Psoas muscle (tissue), 8 donors: Measurements from ENCODE around the gene CHST3. TPM values are rescaled to one million over a fixed set of nuclear protein-coding genes. Genes with fewer than 3 reads are reported as not detected.

Source experiments
- ATAC-seq, 4 donors: fragments of 200-7000 bp; cut with Tn5 transposase; one replicate each; pipeline ENCODE4 v1.9.1; 2020; ENCODE audit warnings: moderate library complexity in 3 of 4, mild to moderate bottlenecking in 2 of 4
- DNase-seq, 2 donors: peaks; one replicate each; pipeline ENCODE4 v3.0.0-alpha.2; 2020
- H3K27ac ChIP-seq: fragments of 200-600 bp; one replicate; pipeline ENCODE4 v1.8.0; 2022
- H3K27me3 ChIP-seq, 3 donors: fragments of 200-600 bp in 1 of 3; one replicate each; pipeline versions ENCODE4 v1.6.1 to v1.8.0; 2013 to 2022; ENCODE audit warnings: low read length in 2 of 3, mild to moderate bottlenecking in 2 of 3, moderate library complexity in 1 of 3; ENCODE audit not compliant: insufficient read depth in 3 of 3
- H3K36me3 ChIP-seq, 2 donors: fragments of 200-600 bp in 1 of 2; one replicate each; pipeline versions ENCODE4 v1.6.1 to v1.8.0; 2013 to 2022; ENCODE audit warnings: low read depth in 1 of 2, mild to moderate bottlenecking in 1 of 2, moderate library complexity in 1 of 2; ENCODE audit not compliant: insufficient read depth in 1 of 2
- H3K4me1 ChIP-seq: fragments of 200-600 bp; one replicate; pipeline ENCODE4 v1.8.0; 2022
- H3K4me3 ChIP-seq: fragments of 200-600 bp; one replicate; pipeline ENCODE4 v1.8.0; 2022; ENCODE audit warnings: mild to moderate bottlenecking
- H3K9me3 ChIP-seq: fragments of 200-600 bp; one replicate; pipeline ENCODE4 v1.8.0; 2022
- WGBS, 3 donors: extraction: QIAGEN DNeasy Blood & Tissue Kit; methylation state at CpG; one replicate each; pipeline versions ENCODE4 v1.1.6 to v1.1.7; 2013; 5-methylcytosine and 5-hydroxymethylcytosine counted together
- intact Hi-C, 2 donors: fragments of 100-400 bp; cut with DNase I; formaldehyde crosslinking; loops; one replicate each; pipeline versions ENCODE4 v1.11.0 to v1.14.2; 2022
- polyA plus RNA-seq, 3 donors: library from polyadenylated mRNA; stranded (reverse); fragments of 200-250 nt; gene quantifications; one replicate each; pipeline ENCODE4 v1.2.3, GENCODE V29; 2013
- total RNA-seq, 4 donors: library from RNA; stranded (reverse); fragmentation: NEBNext Ultra II Directional in 2 of 4; extraction: Animal tissue kit (Norgen Biotek cat#: 25700) in 2 of 4; gene quantifications; one replicate each; pipeline versions ENCODE4 v1.2.1 to v1.2.4, GENCODE V29; 2021 to 2023
- TF ChIP-seq, protein P1 (sequence below): fragments of 200-600 bp; IDR thresholded peaks from one replicate; pipeline ENCODE4 v1.8.0; 2022; ENCODE audit warnings: antibody characterized with exemption
- donor health status: healthy with polysubstance abuse.
- donor health status: DM: no; HTN: no; CAD: no; lungs with moderate emphysema.
- donor health status: Bipolar disorder and iron deficiency.
- donor health status: healthy.
- donor health status: DM: yes; HTN: yes; CAD: no.
- donor health status: DM: no; HTN: no; CAD: no.
- donor health status: DM: no; HTN: no; CAD: no.
- donor health status: DM: yes; HTN: yes; CAD: no.

Gene CHST3
- total and polyA plus RNA-seq, 7 donors: 3.3 to 44.0 (median 12.1) TPM

DNA sequence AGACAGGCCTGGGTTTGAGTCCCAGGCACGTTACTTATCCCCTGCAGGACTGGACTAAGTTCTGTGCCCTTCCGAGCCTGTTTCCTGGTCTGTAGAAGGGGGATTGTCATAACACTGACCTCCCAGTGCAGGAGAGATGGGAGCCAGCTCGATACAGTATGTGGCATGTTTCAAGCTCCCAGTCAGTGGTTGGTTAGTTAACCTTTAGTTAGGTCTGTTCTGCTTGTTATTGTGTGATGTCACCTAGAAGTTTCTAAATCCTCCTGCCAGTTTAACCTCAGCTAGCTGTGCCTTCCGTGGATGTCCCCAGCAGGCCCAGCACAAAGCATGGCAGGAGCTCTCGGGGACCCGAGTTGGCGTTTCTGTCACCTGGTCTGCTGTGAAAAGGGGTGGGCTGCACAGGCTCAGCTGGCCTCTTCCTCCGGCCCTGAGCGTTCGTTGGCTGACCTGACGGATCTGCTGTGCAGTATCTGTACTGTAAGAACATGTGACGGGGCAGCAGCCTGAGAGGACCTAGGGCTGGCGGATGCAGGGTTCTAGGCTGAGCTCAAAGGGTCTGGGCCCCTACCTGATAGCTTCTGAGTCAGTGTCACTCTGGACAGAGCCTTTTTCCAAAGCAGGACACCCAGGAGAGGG, 71.2 kb downstream of the CHST3 start:
- peaks cover 4% of the 10 kb centered on the region for H3K4me1 ChIP-seq
- intact Hi-C loops: no loop called here
- 85 to 92% (median 91%) methylated on average over 13 of the region's 13 CpGs for WGBS, 3 donors
- TF ChIP-seq, protein P1, sequence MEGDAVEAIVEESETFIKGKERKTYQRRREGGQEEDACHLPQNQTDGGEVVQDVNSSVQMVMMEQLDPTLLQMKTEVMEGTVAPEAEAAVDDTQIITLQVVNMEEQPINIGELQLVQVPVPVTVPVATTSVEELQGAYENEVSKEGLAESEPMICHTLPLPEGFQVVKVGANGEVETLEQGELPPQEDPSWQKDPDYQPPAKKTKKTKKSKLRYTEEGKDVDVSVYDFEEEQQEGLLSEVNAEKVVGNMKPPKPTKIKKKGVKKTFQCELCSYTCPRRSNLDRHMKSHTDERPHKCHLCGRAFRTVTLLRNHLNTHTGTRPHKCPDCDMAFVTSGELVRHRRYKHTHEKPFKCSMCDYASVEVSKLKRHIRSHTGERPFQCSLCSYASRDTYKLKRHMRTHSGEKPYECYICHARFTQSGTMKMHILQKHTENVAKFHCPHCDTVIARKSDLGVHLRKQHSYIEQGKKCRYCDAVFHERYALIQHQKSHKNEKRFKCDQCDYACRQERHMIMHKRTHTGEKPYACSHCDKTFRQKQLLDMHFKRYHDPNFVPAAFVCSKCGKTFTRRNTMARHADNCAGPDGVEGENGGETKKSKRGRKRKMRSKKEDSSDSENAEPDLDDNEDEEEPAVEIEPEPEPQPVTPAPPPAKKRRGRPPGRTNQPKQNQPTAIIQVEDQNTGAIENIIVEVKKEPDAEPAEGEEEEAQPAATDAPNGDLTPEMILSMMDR: no peak
- H3K4me3 ChIP-seq: no peak overlapping the region
- H3K36me3 ChIP-seq: no peaks in the 10 kb centered on the region
- DNase-seq (peak in 1 of 2 donors; percentile 33), ATAC-seq (no peak)
- no peaks in the 10 kb centered on the region for H3K27me3 ChIP-seq
- no peaks in the 10 kb centered on the region for H3K9me3 ChIP-seq
- H3K27ac ChIP-seq: no peak overlapping the region

DNA sequence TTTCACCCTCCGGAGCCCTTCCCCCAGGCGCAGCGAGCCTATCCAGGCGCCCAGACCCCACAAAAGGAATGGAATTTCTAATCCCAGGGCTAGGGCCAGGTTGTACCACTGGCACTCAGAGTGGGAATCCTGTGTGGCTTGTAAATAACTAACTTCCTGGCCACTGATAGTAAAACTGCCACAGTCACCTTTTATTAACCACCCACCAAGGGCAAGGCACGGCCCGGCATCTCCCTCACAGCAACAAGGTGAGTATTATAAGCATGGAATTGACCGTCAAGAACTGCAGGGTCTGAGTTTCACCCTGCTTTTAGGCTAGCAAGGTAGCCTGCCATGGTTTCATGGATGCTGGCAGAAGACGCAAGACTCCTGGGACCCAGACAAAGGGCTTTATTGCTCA, 73.1 kb downstream of the CHST3 start:
- no peaks in the 10 kb centered on the region for H3K9me3 ChIP-seq
- H3K36me3 ChIP-seq: no peaks in the 10 kb centered on the region
- TF ChIP-seq, protein P1: no peak
- peaks cover 4% of the 10 kb centered on the region for H3K4me1 ChIP-seq
- WGBS, 3 donors: 96 to 97% (median 96%) methylated on average over 8 of the region's 8 CpGs
- H3K4me3 ChIP-seq: no peak overlapping the region
- ATAC-seq (no peak), DNase-seq (peak in 1 of 2 donors; percentile 26)
- H3K27me3 ChIP-seq: no peaks in the 10 kb centered on the region
- intact Hi-C loops: no loop called here
- H3K27ac ChIP-seq: no peak overlapping the region

DNA sequence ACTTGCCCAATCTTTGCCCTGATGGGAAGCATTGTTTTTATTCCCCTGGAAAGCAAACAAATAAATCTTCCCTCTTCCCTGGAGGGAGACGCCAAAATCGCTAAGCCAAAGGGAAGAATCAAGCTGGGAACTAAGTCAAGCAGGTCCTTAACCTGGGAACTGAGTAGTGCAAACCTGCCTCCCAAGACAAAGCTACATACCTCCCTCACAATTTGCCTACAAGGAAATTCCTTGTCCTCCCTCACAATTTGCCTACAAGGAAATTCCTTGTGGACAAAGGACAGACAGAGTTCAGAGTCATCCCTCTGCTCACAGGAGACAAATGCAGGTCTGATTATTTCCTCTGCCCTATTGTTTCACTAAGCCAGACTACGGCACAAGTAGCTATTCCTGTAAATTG, 73.6 kb downstream of the CHST3 start:
- no peak overlapping the region for H3K4me3 ChIP-seq
- DNase-seq: no peak
- TF ChIP-seq, protein P1: no peak
- no peak for ATAC-seq
- H3K9me3 ChIP-seq: no peaks in the 10 kb centered on the region
- intact Hi-C loops: no loop called here
- H3K4me1 ChIP-seq: peaks cover 4% of the 10 kb centered on the region
- H3K27me3 ChIP-seq: no peaks in the 10 kb centered on the region
- 87 to 91% (median 87%) methylated on average over 3 of the region's 3 CpGs for WGBS, 3 donors
- no peaks in the 10 kb centered on the region for H3K36me3 ChIP-seq
- H3K27ac ChIP-seq: no peak overlapping the region

DNA sequence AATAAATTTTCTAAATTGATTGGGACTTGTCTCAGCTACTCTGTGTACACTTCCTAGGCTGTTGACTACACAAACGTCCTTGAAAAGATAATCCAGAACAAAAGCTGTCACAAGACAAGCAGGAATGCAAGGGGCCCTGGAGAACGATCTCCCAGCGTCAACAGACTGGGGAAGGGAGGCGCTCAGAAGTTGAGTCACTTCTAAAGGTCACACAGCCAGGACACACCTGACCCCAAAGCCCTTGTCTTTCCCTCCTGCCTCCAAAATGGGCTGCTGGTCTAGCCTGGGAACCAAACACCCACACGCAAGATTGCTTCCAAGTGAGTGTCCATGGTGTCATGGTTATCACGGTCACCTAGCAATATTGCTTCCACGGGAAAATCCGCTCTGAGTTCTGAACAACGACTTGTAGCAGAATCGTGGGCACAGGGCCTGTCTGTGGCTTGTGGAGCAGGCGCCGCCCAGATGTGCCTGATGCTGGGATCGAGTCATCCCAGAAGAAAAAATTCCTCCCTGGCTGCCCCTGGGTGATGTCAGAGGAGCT, 74.3 kb downstream of the CHST3 start:
- TF ChIP-seq, protein P1: no peak
- H3K4me3 ChIP-seq: no peak overlapping the region
- no peaks in the 10 kb centered on the region for H3K36me3 ChIP-seq
- DNase-seq (no peak), ATAC-seq (no peak)
- 75 to 81% (median 80%) methylated on average over 13 of the region's 13 CpGs for WGBS, 3 donors
- H3K4me1 ChIP-seq: peaks cover 4% of the 10 kb centered on the region
- H3K27me3 ChIP-seq: no peaks in the 10 kb centered on the region
- no peaks in the 10 kb centered on the region for H3K9me3 ChIP-seq
- intact Hi-C loops: no loop called here
- H3K27ac ChIP-seq: no peak overlapping the region

DNA sequence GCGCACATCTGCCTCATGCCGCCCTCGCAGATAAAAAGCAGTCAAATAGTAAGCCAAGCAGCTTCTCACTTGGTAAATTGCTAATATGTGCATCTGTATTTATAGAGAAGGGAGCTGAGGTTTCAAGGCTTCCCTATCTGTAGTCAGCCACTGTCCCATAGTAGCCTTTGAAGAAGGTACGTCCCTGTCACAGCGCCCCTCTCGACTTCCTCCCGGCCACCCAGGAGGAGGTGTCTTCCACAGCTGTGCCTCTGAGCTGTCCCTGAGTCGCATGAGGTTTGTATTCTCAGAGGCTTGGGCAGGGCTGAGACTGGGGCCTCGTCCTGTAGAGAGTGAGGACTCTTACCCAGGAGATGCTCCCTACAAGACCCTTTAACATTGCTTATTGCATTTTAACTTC, 75.2 kb downstream of the CHST3 start:
- intact Hi-C loops: no loop called here
- no peak overlapping the region for H3K27ac ChIP-seq
- TF ChIP-seq, protein P1: no peak
- peaks cover under 1% of the 10 kb centered on the region for H3K4me1 ChIP-seq
- no peak for ATAC-seq
- H3K36me3 ChIP-seq: no peaks in the 10 kb centered on the region
- no peaks in the 10 kb centered on the region for H3K27me3 ChIP-seq
- H3K4me3 ChIP-seq: no peak overlapping the region
- H3K9me3 ChIP-seq: no peaks in the 10 kb centered on the region
- 79 to 82% (median 79%) methylated on average over 9 of the region's 9 CpGs for WGBS, 3 donors
- no peak for DNase-seq
